RWPE2 (cell line): ENCODE results near the gene HLA-DOB.
A peak's percentile ranks its signal among the peaks of the same experiment; 100 is the strongest.

Source experiments
- ATAC-seq: fragments of 200-7000 bp; cut with Tn5 transposase; 3 replicates; pipeline ENCODE4 v1.9.1; 2021; ENCODE audit warnings: low read depth
- DNase-seq: peaks from one replicate; pipeline ENCODE4 v3.0.0-alpha.2; 2020; ENCODE audit warnings: low spot score
- H3K27ac ChIP-seq: fragments of 450-650 bp; 2 replicates; pipeline ENCODE4 v1.5.1; 2017; ENCODE audit warnings: mild to moderate bottlenecking; ENCODE audit not compliant: poor library complexity, severe bottlenecking
- H3K27me3 ChIP-seq: fragments of 250-450 bp; sonication (Bioruptor Pico); 2 replicates; pipeline ENCODE4 v1.5.1; 2021; ENCODE audit warnings: mild to moderate bottlenecking, moderate library complexity; ENCODE audit not compliant: insufficient read depth, poor library complexity, severe bottlenecking
- H3K36me3 ChIP-seq: fragments of 250-450 bp; sonication (Bioruptor Pico); 2 replicates; pipeline ENCODE4 v1.5.1; 2020; ENCODE audit warnings: low read depth, mild to moderate bottlenecking, moderate library complexity
- H3K4me1 ChIP-seq: fragments of 250-450 bp; sonication (Bioruptor Pico); 2 replicates; pipeline ENCODE4 v1.5.1; 2021; ENCODE audit warnings: mild to moderate bottlenecking, moderate library complexity; ENCODE audit not compliant: insufficient read depth, poor library complexity, severe bottlenecking
- H3K4me3 ChIP-seq: fragments of 250-450 bp; sonication (Bioruptor Pico); 2 replicates; pipeline ENCODE4 v1.5.1; 2021; ENCODE audit warnings: mild to moderate bottlenecking, moderate library complexity; ENCODE audit not compliant: severe bottlenecking
- H3K9me3 ChIP-seq: fragments of 250-450 bp; sonication (Bioruptor Pico); 2 replicates; pipeline ENCODE4 v1.5.1; 2021; ENCODE audit warnings: mild to moderate bottlenecking, moderate library complexity; ENCODE audit not compliant: severe bottlenecking
- TF ChIP-seq, protein P1 (sequence below): fragments of 450-650 bp; IDR thresholded peaks from one replicate; pipeline ENCODE4 v1.5.1; 2017; ENCODE audit warnings: mild to moderate bottlenecking, moderate library complexity; ENCODE audit not compliant: poor library complexity, severe bottlenecking

The HLA-DOB gene

DNA sequence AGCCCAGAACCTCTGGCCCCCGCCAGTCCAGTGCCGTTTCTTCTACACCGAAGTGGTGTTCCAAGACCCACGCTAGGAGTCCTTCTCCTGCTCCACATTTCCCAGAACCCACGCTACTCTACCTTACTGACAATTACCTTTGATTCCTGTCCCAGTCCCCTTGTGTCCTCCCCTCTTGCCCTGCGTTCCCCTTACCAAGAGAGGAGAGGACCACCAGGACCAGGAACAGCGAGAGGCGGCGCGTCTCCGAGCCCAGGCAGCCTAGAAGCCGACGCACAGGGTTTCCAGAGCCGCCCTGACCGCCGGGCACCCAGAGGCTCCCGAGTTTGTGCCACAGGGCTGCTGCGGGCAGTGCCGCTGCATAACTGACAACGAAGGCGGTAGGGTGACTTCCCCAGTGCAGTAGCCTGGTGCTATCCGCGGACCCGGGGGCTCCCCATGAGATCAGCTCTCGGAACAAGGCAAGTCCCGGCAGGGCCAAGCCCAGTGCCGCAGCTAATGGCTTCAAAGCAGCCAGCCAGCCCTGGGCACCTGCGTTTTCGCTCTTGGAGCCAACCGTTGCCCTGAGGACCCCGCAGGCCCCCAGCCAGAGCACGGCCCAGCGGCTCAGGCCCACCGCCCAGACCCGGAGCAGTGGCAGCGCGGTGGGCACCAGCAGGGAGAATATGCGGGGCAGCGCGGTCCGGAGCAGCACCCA, 36.2 kb upstream of the HLA-DOB start:
- TF ChIP-seq, protein P1, sequence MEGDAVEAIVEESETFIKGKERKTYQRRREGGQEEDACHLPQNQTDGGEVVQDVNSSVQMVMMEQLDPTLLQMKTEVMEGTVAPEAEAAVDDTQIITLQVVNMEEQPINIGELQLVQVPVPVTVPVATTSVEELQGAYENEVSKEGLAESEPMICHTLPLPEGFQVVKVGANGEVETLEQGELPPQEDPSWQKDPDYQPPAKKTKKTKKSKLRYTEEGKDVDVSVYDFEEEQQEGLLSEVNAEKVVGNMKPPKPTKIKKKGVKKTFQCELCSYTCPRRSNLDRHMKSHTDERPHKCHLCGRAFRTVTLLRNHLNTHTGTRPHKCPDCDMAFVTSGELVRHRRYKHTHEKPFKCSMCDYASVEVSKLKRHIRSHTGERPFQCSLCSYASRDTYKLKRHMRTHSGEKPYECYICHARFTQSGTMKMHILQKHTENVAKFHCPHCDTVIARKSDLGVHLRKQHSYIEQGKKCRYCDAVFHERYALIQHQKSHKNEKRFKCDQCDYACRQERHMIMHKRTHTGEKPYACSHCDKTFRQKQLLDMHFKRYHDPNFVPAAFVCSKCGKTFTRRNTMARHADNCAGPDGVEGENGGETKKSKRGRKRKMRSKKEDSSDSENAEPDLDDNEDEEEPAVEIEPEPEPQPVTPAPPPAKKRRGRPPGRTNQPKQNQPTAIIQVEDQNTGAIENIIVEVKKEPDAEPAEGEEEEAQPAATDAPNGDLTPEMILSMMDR: no peak
- H3K4me3 ChIP-seq: peak overlapping the region; percentile 55
- no peaks in the 10 kb centered on the region for H3K4me1 ChIP-seq
- no peaks in the 10 kb centered on the region for H3K9me3 ChIP-seq
- peak; percentile 37 for ATAC-seq
- DNase-seq: no peak
- peak overlapping the region; percentile 63 for H3K27ac ChIP-seq
- no peaks in the 10 kb centered on the region for H3K27me3 ChIP-seq
- H3K36me3 ChIP-seq: peaks cover 28% of the 10 kb centered on the region

DNA sequence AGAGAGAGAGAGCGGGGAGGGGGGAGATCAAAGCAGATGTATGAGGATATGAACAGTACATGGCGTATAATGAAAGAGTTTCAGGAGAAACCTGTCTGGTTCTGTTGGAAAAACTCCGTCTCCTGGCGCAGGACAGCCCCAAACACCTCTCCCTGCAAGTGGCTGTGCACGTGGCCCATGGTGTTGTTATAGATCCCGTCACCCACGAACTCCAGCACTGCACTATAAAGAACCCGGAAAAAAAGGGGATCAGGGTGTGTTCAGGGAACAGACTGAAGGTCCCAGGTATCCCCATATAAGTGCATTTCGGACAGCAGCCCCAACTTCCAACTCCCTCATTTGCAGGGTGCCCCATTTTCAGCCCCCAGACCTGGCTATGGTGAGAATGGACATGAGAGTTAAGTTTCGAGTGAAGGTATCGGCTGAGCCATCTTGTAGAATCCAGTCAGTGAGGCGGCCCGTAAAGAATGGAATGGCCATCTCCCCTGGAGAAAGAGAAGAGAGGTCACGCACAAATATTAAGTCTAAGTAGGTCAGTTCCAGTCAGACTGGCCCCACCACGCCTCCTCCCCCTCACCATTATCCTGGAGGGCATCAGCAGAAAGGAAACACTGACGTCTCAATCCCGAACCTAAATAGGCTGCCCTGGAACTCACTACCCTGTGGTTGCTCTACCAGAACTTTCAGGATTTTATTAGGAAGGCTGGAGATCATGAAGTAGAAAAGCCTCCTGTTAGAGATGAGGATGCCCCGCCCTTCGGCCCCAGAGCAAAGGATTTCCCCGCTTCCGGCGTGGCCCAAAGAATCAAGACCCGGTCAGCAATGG, 35.4 kb upstream of the HLA-DOB start:
- Histone ChIP-seq H3K9me3 (no peaks in the 10 kb centered on the region), H3K27me3 (no peaks in the 10 kb centered on the region), H3K27ac (peak overlapping the region; percentile 63), H3K36me3 (peaks cover 33% of the 10 kb centered on the region), H3K4me1 (no peaks in the 10 kb centered on the region), H3K4me3 (peak overlapping the region; percentile 55)
- DNase-seq (no peak), ATAC-seq (no peak)
- TF ChIP-seq, protein P1: no peak

DNA sequence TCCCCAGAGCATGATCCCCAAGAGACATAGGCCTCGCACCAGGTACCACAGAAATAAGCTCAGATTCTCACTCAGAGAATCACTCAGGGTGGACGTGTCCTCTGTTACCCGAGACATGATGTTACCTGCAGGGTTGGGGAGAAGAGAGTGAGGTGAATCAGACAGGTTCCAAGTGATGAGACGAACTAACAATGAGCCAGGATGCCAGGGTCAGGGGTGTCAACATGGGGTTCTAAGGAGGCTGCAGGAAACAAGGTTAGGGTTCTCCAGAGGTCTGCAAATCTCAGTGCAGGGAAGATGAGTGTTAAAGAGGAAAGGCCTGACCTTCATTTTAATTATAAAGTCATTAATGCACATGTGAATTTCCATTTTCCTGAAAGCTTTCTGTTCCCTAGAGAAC, 34.2 kb upstream of the HLA-DOB start:
- Histone ChIP-seq H3K27ac (no peak overlapping the region), H3K9me3 (no peaks in the 10 kb centered on the region), H3K4me3 (no peak overlapping the region), H3K27me3 (no peaks in the 10 kb centered on the region), H3K36me3 (peaks cover 41% of the 10 kb centered on the region), H3K4me1 (no peaks in the 10 kb centered on the region)
- ATAC-seq (no peak), DNase-seq (no peak)
- TF ChIP-seq, protein P1: no peak

DNA sequence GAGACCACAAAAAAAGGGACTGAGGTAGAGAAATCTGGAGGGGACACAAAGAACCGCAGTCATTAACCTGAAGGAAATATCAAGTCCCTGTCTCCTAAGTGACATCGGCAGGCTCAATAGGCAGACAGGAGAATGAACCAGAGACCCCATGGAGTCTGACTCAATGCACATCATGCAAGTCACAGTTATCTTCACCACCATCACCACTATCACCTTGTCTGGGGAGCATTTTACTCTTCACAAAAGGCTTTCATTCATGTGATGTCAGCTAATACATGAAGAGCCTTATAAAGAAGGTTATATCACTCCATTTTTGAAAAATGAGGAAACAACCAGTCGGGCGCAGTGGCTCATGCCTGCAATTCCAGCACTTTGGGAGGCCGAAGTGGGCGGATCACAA, 32.3 kb upstream of the HLA-DOB start:
- ATAC-seq: no peak

More for the DNA sequence above, 32.3 kb upstream of the HLA-DOB start:
- H3K36me3 ChIP-seq: peaks cover 46% of the 10 kb centered on the region
- no peaks in the 10 kb centered on the region for H3K9me3 ChIP-seq
- DNase-seq: no peak
- H3K27ac ChIP-seq: no peak overlapping the region
- no peaks in the 10 kb centered on the region for H3K27me3 ChIP-seq
- TF ChIP-seq, protein P1: no peak
- peaks cover 4% of the 10 kb centered on the region for H3K4me1 ChIP-seq
- H3K4me3 ChIP-seq: no peak overlapping the region
